HepG2 (cell line): ENCODE results near the gene PLEKHA5. TPM values are rescaled to one million over a fixed set of nuclear protein-coding genes. Genes with fewer than 3 reads are reported as not detected.
A peak's percentile ranks its signal among the peaks of the same experiment; 100 is the strongest.

Experiments
- ATAC-seq: fragments of 200-7000 bp; cut with Tn5 transposase; 3 replicates; pipeline ENCODE4 v1.9.1; 2020; ENCODE audit warnings: mild to moderate bottlenecking, moderate library complexity
- BruUV-seq: library from RNA; stranded (reverse); fragments of 400-500 nt; replicated peaks from 2 replicates; lab custom pipeline; 2021; lab: Mats Ljungman, UMichigan
- CTCF ChIA-PET: fragments of 300-600 bp; formaldehyde crosslinking; extraction: SDS; loops from one replicate; lab custom pipeline; 2021; ENCODE audit warnings: low total read pairs, inconsistent platforms, low intra/inter-chr PET ratio; lab: Yijun Ruan, JAX
- POLR2A ChIA-PET: fragments of 350-600 bp; sonication (Branson Sonifier 250); formaldehyde crosslinking; loops from one replicate; lab custom pipeline; 2020; ENCODE audit warnings: antibody characterized with exemption, inconsistent platforms; lab: Yijun Ruan, JAX
- DNase-seq: peaks from one replicate; pipeline ENCODE4 v3.0.0-alpha.2; 2015; ENCODE audit warnings: low spot score
- FAIRE-seq: peaks from 3 replicates; lab custom pipeline; 2011; peaks lifted over from hg19 to GRCh38; lab: Jason Lieb, UNC
- H2AFZ ChIP-seq: one replicate; pipeline ENCODE4 v1.6.1; 2011; ENCODE audit warnings: low read length, inconsistent platforms
- H3K27ac ChIP-seq: fragments of 300-600 bp; 3 replicates; pipeline ENCODE4 v1.8.0; 2011; ENCODE audit warnings: mixed run types, mild to moderate bottlenecking, mixed read lengths, low read length, inconsistent platforms; ENCODE audit not compliant: insufficient read depth; ENCODE audit errors: extremely low read length
- H3K27me3 ChIP-seq, 2 experiments: fragments of 200-600 bp in 1 of 2; 2 replicates in 1 of 2; 3 replicates in 1 of 2; pipeline versions ENCODE4 v1.6.0 to v1.8.0; 2011; ENCODE audit warnings: low read length in 2 of 2, mild to moderate bottlenecking in 2 of 2, moderate library complexity in 2 of 2, inconsistent platforms in 1 of 2; ENCODE audit not compliant: insufficient read depth in 2 of 2, control insufficient read depth in 1 of 2
- H3K36me3 ChIP-seq, 2 experiments: fragments of 200-600 bp in 1 of 2; replicated peaks in 1 of 2; 2 replicates in 1 of 2; 3 replicates in 1 of 2; pipeline versions ENCODE4 v1.5.1 to v1.8.0; 2011; ENCODE audit warnings: low read length in 2 of 2, inconsistent platforms in 1 of 2; ENCODE audit not compliant: insufficient read depth in 2 of 2, control insufficient read depth in 1 of 2
- H3K4me1 ChIP-seq: 2 replicates; pipeline ENCODE4 v1.5.1; 2012; ENCODE audit warnings: low read length, inconsistent platforms; ENCODE audit not compliant: insufficient read depth
- H3K4me2 ChIP-seq: 2 replicates; pipeline ENCODE4 v1.6.0; 2011; ENCODE audit warnings: low read depth, low read length, inconsistent platforms
- H3K4me3 ChIP-seq, 3 experiments: fragments of 200-600 bp in 1 of 3; sonication (generic), shearing (Covaris generic) in 1 of 3; replicated peaks in 1 of 3; 2 replicates each; pipeline ENCODE4 v1.5.1; 2011 to 2016; ENCODE audit warnings: low read length in 3 of 3, inconsistent platforms in 2 of 3, low read depth in 2 of 3, mild to moderate bottlenecking in 2 of 3, control low read depth in 1 of 3, mixed read lengths in 1 of 3; ENCODE audit not compliant: insufficient read depth in 1 of 3
- H3K79me2 ChIP-seq: one replicate; pipeline ENCODE4 v1.6.1; 2011; ENCODE audit warnings: low read length, inconsistent platforms; ENCODE audit not compliant: insufficient read depth
- H3K9ac ChIP-seq: 2 replicates; pipeline ENCODE4 v1.6.0; 2011; ENCODE audit warnings: mild to moderate bottlenecking, low read depth, low read length, inconsistent platforms; ENCODE audit not compliant: insufficient read depth
- H3K9me3 ChIP-seq: 2 replicates; pipeline ENCODE4 v1.5.1; 2012; ENCODE audit warnings: mild to moderate bottlenecking, low read length
- H4K20me1 ChIP-seq: 2 replicates; pipeline ENCODE4 v1.6.0; 2011; ENCODE audit warnings: inconsistent platforms, mild to moderate bottlenecking, low read length, moderate library complexity; ENCODE audit not compliant: insufficient read depth
- HNRNPLL ChIP-seq: fragments of 200-400 bp; formaldehyde crosslinking; IDR thresholded peaks from 2 replicates; pipeline ENCODE4 v1.6.1; 2017; ENCODE audit warnings: mild to moderate bottlenecking, low read depth, low read length; ENCODE audit not compliant: poor library complexity, severe bottlenecking
- TMF1 ChIP-seq: sonication (generic); formaldehyde crosslinking; IDR thresholded peaks from 2 replicates; pipeline ENCODE4 v1.8.1; 2022; ENCODE audit warnings: low read depth, missing genetic modification reagents
- ZNF256 ChIP-seq: sonication (generic); formaldehyde crosslinking; conservative IDR thresholded peaks from 2 replicates; pipeline ENCODE4 v1.4.0; 2020; ENCODE audit warnings: missing genetic modification reagents
- WGBS: methylation state at CpG from one replicate; pipeline ENCODE4 v1.1.6; 2017; ENCODE audit warnings: low lambda C conversion rate; 5-methylcytosine and 5-hydroxymethylcytosine counted together
- in situ Hi-C: cut with HindIII; loops from 2 replicates; pipeline ENCODE4 v1.10.0; 2017; ENCODE audit warnings: low pct_unique_long_range_greater_than_20kb; ENCODE audit not compliant: extremely low pct_ligation_motif_present
- intact Hi-C: fragments of 100-400 bp; cut with micrococcal nuclease; formaldehyde crosslinking; loops from one replicate; pipeline ENCODE4 v1.10.0; 2022; ENCODE audit not compliant: unreplicated experiment
- polyA plus RNA-seq, 8 experiments: library from polyadenylated mRNA; depleted of rRNA in 3 of 8; stranded (reverse) in 7 of 8; unstranded in 1 of 8; fragments of >200 nt; fragmentation: Illumina TruSeq in 4 of 8; extraction: Trizol in 4 of 8; gene quantifications; 2 replicates each; pipeline versions ENCODE4 v1.2.1 to v1.2.3, GENCODE V29; 2011 to 2016; ENCODE audit warnings: low read depth in 4 of 8, missing spikeins in 1 of 8, mixed read lengths in 1 of 8; ENCODE audit not compliant: insufficient read depth in 1 of 8
- total RNA-seq, 5 experiments: library from RNA; depleted of rRNA; stranded (reverse); fragments of >200 nt; fragmentation: Illumina TruSeq; extraction: Trizol; gene quantifications; 2 replicates each; pipeline ENCODE4 v1.2.3, GENCODE V29; 2016; ENCODE audit warnings: low read depth in 1 of 5
- TF ChIP-seq, protein P1 (sequence below): sonication (generic); formaldehyde crosslinking; IDR thresholded peaks from 2 replicates; pipeline ENCODE4 v1.5.0; 2020; ENCODE audit warnings: mild to moderate bottlenecking, missing genetic modification reagents
- TF ChIP-seq, protein P2 (sequence below): sonication (generic); formaldehyde crosslinking; IDR thresholded peaks from 2 replicates; pipeline ENCODE4 v1.9.0; 2021; ENCODE audit warnings: missing genetic modification reagents, mild to moderate bottlenecking, borderline replicate concordance
- TF ChIP-seq, protein P3 (sequence below): sonication (generic); formaldehyde crosslinking; IDR thresholded peaks from 2 replicates; pipeline ENCODE4 v1.4.0; 2020; ENCODE audit warnings: missing genetic modification reagents, borderline replicate concordance
- TF ChIP-seq, protein P4 (sequence below): IDR thresholded peaks from 2 replicates; pipeline ENCODE4 v1.6.1; 2016; ENCODE audit warnings: missing biosample characterization, missing genetic modification reagents, low read depth

Gene PLEKHA5
- total and polyA plus RNA-seq, 2 of the 13 experiments (the other 11 are each of a cell fraction or from before 2014, with no cell fraction given) = 4.2 to 15.4 TPM

DNA sequence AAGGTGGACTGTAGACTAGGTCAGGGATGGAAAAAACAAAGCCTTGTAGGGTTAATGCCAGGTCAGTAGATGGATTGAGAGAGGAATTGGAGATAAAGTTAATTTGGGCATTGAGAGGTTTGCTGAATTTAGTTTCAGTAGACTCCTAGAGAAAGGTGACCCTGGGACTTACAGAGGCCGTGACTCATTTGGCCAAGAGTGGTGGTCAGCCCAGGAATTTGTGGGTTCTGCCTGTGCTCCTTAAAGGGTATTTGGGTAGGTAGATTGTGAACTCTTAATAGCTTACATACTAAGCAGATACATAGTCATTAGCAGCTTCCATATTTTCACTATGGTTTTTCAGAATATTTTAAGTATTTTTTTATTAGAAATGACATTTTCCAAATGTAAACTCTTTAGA lies 21.8 kb downstream of the PLEKHA5 start (continued):
- no peak for TF ChIP-seq HNRNPLL
- TF ChIP-seq, protein P1, sequence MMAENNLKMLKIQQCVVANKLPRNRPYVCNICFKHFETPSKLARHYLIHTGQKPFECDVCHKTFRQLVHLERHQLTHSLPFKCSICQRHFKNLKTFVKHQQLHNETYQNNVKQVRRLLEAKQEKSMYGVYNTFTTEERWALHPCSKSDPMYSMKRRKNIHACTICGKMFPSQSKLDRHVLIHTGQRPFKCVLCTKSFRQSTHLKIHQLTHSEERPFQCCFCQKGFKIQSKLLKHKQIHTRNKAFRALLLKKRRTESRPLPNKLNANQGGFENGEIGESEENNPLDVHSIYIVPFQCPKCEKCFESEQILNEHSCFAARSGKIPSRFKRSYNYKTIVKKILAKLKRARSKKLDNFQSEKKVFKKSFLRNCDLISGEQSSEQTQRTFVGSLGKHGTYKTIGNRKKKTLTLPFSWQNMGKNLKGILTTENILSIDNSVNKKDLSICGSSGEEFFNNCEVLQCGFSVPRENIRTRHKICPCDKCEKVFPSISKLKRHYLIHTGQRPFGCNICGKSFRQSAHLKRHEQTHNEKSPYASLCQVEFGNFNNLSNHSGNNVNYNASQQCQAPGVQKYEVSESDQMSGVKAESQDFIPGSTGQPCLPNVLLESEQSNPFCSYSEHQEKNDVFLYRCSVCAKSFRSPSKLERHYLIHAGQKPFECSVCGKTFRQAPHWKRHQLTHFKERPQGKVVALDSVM (CRISPR knock-in tag) = no peak

DNA sequence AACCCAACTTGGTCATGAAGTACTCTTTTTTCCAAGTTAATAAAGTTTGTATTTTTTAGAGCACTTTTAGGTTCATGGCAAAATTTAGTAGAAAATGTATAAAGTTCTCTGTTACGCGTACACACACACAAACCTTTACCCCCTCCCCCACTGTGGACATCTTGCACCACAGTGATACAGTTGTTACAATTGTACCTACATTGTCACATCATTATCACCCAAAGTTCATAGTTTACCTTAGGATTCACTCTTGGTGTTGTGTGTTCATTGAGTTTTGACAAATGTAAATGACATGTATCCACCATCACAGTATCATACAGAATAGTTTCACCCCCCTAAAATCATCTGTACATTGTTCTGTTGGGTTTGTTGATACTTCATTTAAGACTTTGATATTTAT lies 23.9 kb downstream of the PLEKHA5 start:
- Histone ChIP-seq H3K27ac (no peak overlapping the region), H3K9me3 (no peaks in the 10 kb centered on the region), H3K4me1 (0 out of 2 replicates have a peak, but pooled peaks cover 6% of the 10 kb centered on the region), H3K9ac (no peak overlapping the region), H3K79me2 (peaks cover 3% of the 10 kb centered on the region), H3K27me3 (no peaks in the 10 kb centered on the region), H4K20me1 (no peaks in the 10 kb centered on the region), H2AFZ (no peak overlapping the region), H3K4me2 (no peak overlapping the region), H3K36me3 (0 out of 5 replicates have a peak, but pooled peaks cover 0 to 2% of the 10 kb centered on the region in 2 experiments), H3K4me3 (no peak overlapping the region)
- WGBS = 48% methylated on average over 2 of the region's 2 CpGs
- in situ Hi-C loops = no loop called here
- intact Hi-C loops = no loop called here
- ChIA-PET POLR2A (no interaction called here), CTCF (no interaction called here)
- FAIRE-seq (no peak), ATAC-seq (no peak), DNase-seq (no peak)
- no TSS peak for BruUV-seq
- TF ChIP-seq, protein P2, sequence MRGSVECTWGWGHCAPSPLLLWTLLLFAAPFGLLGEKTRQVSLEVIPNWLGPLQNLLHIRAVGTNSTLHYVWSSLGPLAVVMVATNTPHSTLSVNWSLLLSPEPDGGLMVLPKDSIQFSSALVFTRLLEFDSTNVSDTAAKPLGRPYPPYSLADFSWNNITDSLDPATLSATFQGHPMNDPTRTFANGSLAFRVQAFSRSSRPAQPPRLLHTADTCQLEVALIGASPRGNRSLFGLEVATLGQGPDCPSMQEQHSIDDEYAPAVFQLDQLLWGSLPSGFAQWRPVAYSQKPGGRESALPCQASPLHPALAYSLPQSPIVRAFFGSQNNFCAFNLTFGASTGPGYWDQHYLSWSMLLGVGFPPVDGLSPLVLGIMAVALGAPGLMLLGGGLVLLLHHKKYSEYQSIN (CRISPR knock-in tag) = no peak
- TF ChIP-seq, protein P3, sequence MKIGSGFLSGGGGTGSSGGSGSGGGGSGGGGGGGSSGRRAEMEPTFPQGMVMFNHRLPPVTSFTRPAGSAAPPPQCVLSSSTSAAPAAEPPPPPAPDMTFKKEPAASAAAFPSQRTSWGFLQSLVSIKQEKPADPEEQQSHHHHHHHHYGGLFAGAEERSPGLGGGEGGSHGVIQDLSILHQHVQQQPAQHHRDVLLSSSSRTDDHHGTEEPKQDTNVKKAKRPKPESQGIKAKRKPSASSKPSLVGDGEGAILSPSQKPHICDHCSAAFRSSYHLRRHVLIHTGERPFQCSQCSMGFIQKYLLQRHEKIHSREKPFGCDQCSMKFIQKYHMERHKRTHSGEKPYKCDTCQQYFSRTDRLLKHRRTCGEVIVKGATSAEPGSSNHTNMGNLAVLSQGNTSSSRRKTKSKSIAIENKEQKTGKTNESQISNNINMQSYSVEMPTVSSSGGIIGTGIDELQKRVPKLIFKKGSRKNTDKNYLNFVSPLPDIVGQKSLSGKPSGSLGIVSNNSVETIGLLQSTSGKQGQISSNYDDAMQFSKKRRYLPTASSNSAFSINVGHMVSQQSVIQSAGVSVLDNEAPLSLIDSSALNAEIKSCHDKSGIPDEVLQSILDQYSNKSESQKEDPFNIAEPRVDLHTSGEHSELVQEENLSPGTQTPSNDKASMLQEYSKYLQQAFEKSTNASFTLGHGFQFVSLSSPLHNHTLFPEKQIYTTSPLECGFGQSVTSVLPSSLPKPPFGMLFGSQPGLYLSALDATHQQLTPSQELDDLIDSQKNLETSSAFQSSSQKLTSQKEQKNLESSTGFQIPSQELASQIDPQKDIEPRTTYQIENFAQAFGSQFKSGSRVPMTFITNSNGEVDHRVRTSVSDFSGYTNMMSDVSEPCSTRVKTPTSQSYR (CRISPR knock-in tag) = peak; percentile 66; the same call in 1 of the 2 replicates
- TF ChIP-seq TMF1 (CRISPR knock-in tag) = no peak
- TF ChIP-seq ZNF256 (CRISPR knock-in tag) = no peak
- TF ChIP-seq, protein P4, sequence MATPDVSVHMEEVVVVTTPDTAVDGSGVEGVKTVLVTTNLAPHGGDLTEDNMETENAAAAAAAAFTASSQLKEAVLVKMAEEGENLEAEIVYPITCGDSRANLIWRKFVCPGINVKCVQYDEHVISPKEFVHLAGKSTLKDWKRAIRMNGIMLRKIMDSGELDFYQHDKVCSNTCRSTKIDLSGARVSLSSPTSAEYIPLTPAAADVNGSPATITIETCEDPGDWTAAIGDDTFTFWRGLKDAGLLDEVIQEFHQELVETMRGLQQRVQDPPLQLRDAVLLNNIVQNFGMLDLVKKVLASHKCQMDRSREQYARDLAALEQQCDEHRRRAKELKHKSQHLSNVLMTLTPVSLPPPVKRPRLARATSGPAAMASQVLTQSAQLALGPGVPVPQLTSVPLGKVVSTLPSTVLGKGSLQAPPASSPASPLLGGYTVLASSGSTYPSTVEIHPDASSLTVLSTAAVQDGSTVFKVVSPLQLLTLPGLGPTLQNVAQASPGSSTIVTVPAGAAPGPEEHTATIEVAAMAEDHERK (CRISPR knock-in tag) = no peak
